B cell (primary cell): ENCODE results near the gene SASH1.

Experiments used
- CTCF ChIP-seq: fragments of 200-600 bp; IDR thresholded peaks from one replicate; pipeline ENCODE4 v1.8.0; 2022; ENCODE audit warnings: antibody characterized with exemption, mild to moderate bottlenecking
- EZH2 ChIP-seq: IDR thresholded peaks from 2 replicates; pipeline ENCODE4 v1.6.1; 2012; ENCODE audit warnings: borderline replicate concordance, low read depth, mild to moderate bottlenecking, moderate library complexity, low read length; ENCODE audit not compliant: insufficient read depth, poor library complexity, severe bottlenecking

DNA sequence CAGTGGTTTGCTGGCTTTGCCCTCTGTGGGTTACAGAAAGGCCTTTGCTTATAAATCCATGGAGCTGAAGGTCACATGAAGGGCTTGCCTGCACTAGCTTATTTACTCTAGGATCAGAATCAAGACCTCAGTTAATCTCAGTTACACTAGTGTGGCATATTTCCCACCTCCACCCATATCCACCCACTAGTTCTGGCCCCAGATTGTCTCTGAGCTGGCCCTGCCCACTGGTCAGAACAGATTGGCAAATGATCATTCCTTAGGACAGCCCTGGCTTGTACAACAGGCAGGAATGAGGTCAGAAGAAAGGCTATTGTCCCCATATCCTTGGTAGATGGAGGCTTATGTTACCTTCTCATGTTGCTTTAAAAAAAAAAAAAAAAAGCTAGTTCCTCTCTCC lies 33.3 kb upstream of the SASH1 start:
- no peak for TF ChIP-seq CTCF
- TF ChIP-seq EZH2, result no peak
